Gastrocnemius medialis (tissue), 4 donors: ENCODE results near the gene SNAP47. TPM values are rescaled to one million over a fixed set of nuclear protein-coding genes. Genes with fewer than 3 reads are reported as not detected.

Experiments used
- ATAC-seq, 2 donors: fragments of 150-250 bp; one replicate each; pipeline ENCODE4 v1.9.1; 2016
- DNase-seq, 2 donors: peaks; one replicate each; pipeline ENCODE4 v3.0.0-alpha.2; 2019
- H3K27ac ChIP-seq, 4 donors: fragments of 200-600 bp; sonication (generic); 1 replicate in 1 of 4; 2 replicates in 3 of 4; pipeline ENCODE4 v1.5.1; 2016 to 2018; ENCODE audit warnings: mild to moderate bottlenecking in 2 of 4, moderate library complexity in 1 of 4
- H3K27me3 ChIP-seq, 3 donors: fragments of 200-600 bp; sonication (generic) in 2 of 3; 1 replicate in 1 of 3; 2 replicates in 2 of 3; pipeline versions ENCODE4 v1.5.1 to v1.6.0; 2016 to 2019; ENCODE audit warnings: mild to moderate bottlenecking in 1 of 3, moderate library complexity in 1 of 3
- H3K36me3 ChIP-seq, 2 donors: fragments of 200-600 bp; sonication (generic) in 1 of 2; one replicate each; pipeline ENCODE4 v1.5.1; 2017 to 2018
- H3K4me1 ChIP-seq, 2 donors: fragments of 200-600 bp; sonication (generic) in 1 of 2; one replicate each; pipeline ENCODE4 v1.5.1; 2016 to 2017; ENCODE audit warnings: mild to moderate bottlenecking in 2 of 2
- H3K4me3 ChIP-seq, 4 donors: fragments of 200-600 bp; sonication (generic) in 3 of 4; 1 replicate in 1 of 4; 2 replicates in 3 of 4; pipeline ENCODE4 v1.5.1; 2016 to 2019; ENCODE audit warnings: mild to moderate bottlenecking in 2 of 4
- H3K9me3 ChIP-seq, 3 donors: fragments of 200-600 bp; sonication (generic) in 2 of 3; 1 replicate in 1 of 3; 2 replicates in 2 of 3; pipeline ENCODE4 v1.5.1; 2016 to 2019
- POLR2A ChIP-seq, 2 donors: fragments of 450-650 bp; IDR thresholded peaks; one replicate each; pipeline ENCODE4 v1.6.1; 2017; ENCODE audit warnings: antibody characterized with exemption in 2 of 2, mild to moderate bottlenecking in 2 of 2, moderate library complexity in 2 of 2
- in situ Hi-C, 4 donors: fragments of 200-750 bp; cut with MboI; loops; one replicate each; pipeline versions ENCODE4 v1.15.0 to v1.8.0; 2017; ENCODE audit warnings: low sequenced_read_pairs in 4 of 4
- intact Hi-C: fragments of 100-400 bp; cut with DNase I; formaldehyde crosslinking; loops from one replicate; pipeline ENCODE4 v1.15.1; 2023; ENCODE audit warnings: low total_unique reads
- total RNA-seq, 4 donors: library from RNA; depleted of rRNA; stranded (reverse); fragments of >200 nt; gene quantifications; one replicate each; pipeline versions ENCODE4 v1.1.0 to v1.2.3, GENCODE V29; 2016
- TF ChIP-seq, protein P1 (sequence below), 5 experiments: fragments of 450-650 bp in 3 of 5; fragments of 200-600 bp in 2 of 5; sonication (generic) in 2 of 5; IDR thresholded peaks in 4 of 5; conservative IDR thresholded peaks in 1 of 5; 1 replicate in 4 of 5; 2 replicates in 1 of 5; pipeline ENCODE4 v1.5.1; 2016 to 2019; ENCODE audit warnings: antibody characterized with exemption in 5 of 5, mild to moderate bottlenecking in 3 of 5, moderate library complexity in 3 of 5

The SNAP47 gene
- total RNA-seq, 4 donors from 2014 or later, result 30.2 to 42.7 (median 37.9) TPM

DNA sequence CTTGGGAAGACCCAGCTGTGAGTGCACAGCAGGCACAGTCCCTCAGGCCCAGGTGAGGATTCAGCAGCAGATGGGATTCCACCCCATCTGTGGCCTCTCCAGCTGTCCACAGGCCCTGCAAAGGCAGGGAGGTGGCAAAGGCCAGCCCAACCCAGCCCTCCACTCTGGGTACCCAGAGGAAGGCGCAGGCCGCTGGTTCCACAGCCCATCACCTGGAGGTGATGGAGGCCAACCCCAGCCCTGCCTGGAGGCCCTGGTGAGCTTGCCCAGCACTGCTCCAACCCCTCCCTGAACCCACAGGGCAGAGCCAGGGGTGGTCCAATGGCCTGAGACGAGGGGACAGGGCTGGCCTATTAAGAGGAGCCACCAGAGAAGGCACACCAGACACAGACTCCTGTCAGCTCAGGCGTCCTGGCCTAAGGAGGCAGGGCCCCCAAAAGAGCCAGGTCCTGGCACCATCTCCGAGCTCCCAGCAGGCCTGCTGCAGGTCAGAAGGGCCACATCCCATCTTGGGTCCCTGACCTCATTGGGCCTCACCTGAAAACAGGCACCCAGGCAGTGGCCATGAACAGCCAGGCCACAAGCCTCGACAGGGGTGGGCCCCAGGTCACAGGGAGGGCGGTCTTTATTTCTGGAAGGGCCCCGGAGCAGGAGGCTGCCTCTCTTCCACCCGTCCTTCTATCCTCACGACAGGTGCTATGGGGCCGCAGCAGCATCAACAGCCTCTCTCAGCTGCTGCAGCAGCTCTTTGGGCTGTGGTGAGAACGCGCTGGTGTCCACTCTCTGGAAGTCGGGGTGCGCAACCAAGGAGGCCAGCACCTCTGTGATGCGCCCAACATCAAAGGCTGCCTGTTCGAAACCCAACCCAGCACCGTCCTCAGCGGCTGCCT, 3.3 kb upstream of the SNAP47 start:
- Histone ChIP-seq H3K9me3 (no peaks in the 10 kb centered on the region), H3K27ac (no peak overlapping the region), H3K4me3 (no peak overlapping the region), H3K27me3 (no peaks in the 10 kb centered on the region), H3K4me1 (peaks cover 35 to 44% of the 10 kb centered on the region in 2 donors), H3K36me3 (peaks cover 0 to 27% of the 10 kb centered on the region in 2 donors)
- ATAC-seq (no peak), DNase-seq (no peak)
- in situ Hi-C loops (no loop called here), intact Hi-C loops (no loop called here)
- TF ChIP-seq POLR2A (IDR thresholded peaks at IDR 0.05), result no peak
- TF ChIP-seq, protein P1, sequence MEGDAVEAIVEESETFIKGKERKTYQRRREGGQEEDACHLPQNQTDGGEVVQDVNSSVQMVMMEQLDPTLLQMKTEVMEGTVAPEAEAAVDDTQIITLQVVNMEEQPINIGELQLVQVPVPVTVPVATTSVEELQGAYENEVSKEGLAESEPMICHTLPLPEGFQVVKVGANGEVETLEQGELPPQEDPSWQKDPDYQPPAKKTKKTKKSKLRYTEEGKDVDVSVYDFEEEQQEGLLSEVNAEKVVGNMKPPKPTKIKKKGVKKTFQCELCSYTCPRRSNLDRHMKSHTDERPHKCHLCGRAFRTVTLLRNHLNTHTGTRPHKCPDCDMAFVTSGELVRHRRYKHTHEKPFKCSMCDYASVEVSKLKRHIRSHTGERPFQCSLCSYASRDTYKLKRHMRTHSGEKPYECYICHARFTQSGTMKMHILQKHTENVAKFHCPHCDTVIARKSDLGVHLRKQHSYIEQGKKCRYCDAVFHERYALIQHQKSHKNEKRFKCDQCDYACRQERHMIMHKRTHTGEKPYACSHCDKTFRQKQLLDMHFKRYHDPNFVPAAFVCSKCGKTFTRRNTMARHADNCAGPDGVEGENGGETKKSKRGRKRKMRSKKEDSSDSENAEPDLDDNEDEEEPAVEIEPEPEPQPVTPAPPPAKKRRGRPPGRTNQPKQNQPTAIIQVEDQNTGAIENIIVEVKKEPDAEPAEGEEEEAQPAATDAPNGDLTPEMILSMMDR (IDR thresholded peaks at IDR 0.05 in 4 of 5, conservative IDR thresholded peaks at IDR 0.05 in 1 of 5), result no peak

DNA sequence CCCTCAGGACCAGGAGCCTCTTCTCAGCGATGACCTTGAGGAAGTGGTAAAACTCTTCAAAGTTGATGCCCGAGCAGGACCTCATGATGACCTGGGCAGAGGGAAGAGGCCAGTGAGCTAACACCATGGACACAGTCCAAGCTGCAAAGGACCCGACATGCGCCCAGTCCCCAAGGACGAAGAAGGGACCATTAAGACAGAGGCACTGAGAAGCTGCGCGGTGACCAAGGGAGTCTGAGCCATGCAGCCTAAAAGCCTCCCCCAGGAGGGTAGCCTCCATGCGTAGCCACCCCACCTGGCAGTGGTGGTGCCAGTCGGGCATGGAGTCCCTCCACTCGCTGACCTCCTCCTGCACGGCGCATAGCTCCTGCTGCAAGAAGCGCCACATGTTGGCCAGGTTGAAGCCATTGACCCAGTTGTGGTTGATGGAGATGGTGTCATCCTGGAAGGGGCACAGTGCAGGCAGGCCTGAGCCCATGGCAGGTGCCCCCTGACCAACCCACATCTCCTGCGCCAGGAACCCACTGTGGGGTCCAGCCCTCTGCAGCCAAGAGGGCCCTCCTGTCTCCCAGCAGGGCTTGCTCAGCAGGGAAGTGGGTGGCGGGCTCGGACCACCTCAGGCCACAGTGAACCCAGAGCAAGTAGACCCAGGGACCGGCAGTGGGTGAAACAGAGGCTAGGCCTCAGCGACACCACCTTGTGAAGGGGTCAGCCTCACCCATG, 2.5 kb upstream of the SNAP47 start:
- no peak overlapping the region for H3K4me3 ChIP-seq
- no peak for TF ChIP-seq POLR2A (IDR thresholded peaks at IDR 0.05)
- TF ChIP-seq, protein P1 (IDR thresholded peaks at IDR 0.05 in 4 of 5, conservative IDR thresholded peaks at IDR 0.05 in 1 of 5), result no peak
- intact Hi-C loops (no loop called here), in situ Hi-C loops (no loop called here)
- ATAC-seq (no peak), DNase-seq (no peak)
- H3K9me3 ChIP-seq, result no peaks in the 10 kb centered on the region
- peaks cover 34 to 42% of the 10 kb centered on the region in 2 donors for H3K4me1 ChIP-seq
- no peaks in the 10 kb centered on the region for H3K27me3 ChIP-seq
- H3K27ac ChIP-seq, result no peak overlapping the region
- peaks cover 0 to 27% of the 10 kb centered on the region in 2 donors for H3K36me3 ChIP-seq

DNA sequence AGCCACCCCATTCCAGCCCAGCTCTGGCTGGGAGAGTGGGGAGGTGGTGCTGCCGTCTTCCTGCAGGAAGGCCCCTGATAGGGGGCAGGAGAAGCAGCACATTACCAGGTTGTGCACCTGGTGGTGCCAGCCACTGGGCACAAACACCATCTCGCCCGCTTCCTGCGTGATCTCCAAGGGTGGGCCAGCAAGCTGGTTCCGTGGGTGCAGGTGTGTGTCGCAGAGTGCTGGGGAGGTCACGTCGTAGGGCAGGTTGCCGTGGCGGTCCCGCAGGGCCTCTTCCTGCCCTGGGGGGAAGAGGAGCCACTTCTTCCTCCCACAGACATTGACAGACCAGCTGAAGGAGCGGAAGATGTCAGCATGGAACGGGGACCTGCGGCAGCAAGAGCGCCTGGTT, 1.9 kb upstream of the SNAP47 start:
- peaks cover 31 to 39% of the 10 kb centered on the region in 2 donors for H3K4me1 ChIP-seq
- in situ Hi-C loops (no loop called here), intact Hi-C loops (no loop called here)
- H3K27ac ChIP-seq, result no peak overlapping the region
- DNase-seq (no peak), ATAC-seq (no peak)
- H3K9me3 ChIP-seq, result no peaks in the 10 kb centered on the region
- H3K4me3 ChIP-seq, result no peak overlapping the region
- H3K27me3 ChIP-seq, result no peaks in the 10 kb centered on the region
- TF ChIP-seq, protein P1 (IDR thresholded peaks at IDR 0.05 in 4 of 5, conservative IDR thresholded peaks at IDR 0.05 in 1 of 5), result no peak
- TF ChIP-seq POLR2A (IDR thresholded peaks at IDR 0.05), result no peak
- peaks cover 0 to 27% of the 10 kb centered on the region in 2 donors for H3K36me3 ChIP-seq

DNA sequence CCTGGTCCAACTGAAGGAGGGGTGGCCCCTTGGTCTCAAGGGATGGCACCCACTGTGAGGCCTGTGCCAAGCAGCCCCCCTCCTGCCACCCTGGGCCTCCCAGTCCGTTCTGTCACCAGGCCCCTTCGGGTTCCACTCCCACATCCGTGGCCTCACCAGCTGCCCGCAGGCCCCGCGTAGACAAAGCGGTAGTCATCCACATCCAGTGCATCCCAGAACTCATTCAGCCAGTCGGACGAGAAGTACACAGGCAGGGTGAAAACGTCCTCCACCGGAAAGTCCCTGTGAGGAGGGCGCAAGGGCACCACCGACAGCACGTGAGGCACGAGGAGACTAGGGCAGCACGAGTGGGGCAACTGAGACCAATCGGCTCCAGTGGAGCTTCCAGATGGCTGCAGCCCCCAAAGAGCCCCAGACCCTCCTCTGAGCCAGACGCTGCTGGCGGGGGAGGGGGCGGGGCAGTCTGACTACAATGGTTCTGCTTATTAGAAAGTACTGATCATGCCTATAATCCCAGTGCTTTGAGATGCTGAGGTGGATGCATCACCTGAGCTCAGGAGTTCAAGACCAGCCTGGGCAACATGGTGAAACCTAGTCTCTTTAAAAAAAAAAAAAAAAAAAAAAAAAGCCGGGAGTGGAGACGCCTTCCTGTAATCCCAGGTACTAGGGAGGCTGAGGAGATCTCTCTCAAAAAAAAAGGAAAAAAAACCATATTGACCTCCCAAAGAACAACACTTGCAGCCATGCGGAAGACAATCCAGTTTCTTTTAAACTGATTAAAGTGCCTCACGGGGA, 1.3 kb upstream of the SNAP47 start:
- DNase-seq (no peak), ATAC-seq (no peak)
- Histone ChIP-seq H3K4me3 (peak overlapping the region; percentile 88 to 99 (median 98)), H3K9me3 (no peaks in the 10 kb centered on the region), H3K27me3 (no peaks in the 10 kb centered on the region), H3K4me1 (peaks cover 27 to 35% of the 10 kb centered on the region in 2 donors), H3K27ac (peak overlapping the region; percentile 90 to 97 (median 94)), H3K36me3 (peaks cover 0 to 27% of the 10 kb centered on the region in 2 donors)
- TF ChIP-seq, protein P1 (IDR thresholded peaks at IDR 0.05 in 4 of 5, conservative IDR thresholded peaks at IDR 0.05 in 1 of 5), result no peak
- no peak for TF ChIP-seq POLR2A (IDR thresholded peaks at IDR 0.05)
- intact Hi-C loops, result loop anchor here (2.0 kb wide), 1 partner anchor 23 kb away; no protein-coding TSS in a partner anchor
- in situ Hi-C loops, result no loop called here
